ENCODE data around the gene SVIL.
"Not testable (repeated sequence)": the region's sequence is repeated elsewhere in the genome, so short reads cannot be mapped to it uniquely, and the experiment has no call there.

The SVIL gene

GRCh38 chr10:29443745-29444523, 190.8 kb downstream of the SVIL start:
- DNase-seq = no peak

GRCh38 chr10:29440981-29441380, 193.8 kb downstream of the SVIL start:
- DNase-seq = no peak

- DNase-seq = not testable (repeated sequence)
These were observed 195.8 kb downstream of the SVIL start for GRCh38 chr10:29439005-29439404.

- DNase-seq = peak; percentile 1
These were observed 196.5 kb downstream of the SVIL start for GRCh38 chr10:29438271-29438670.

- no peak for DNase-seq
These were observed 196.9 kb downstream of the SVIL start for GRCh38 chr10:29437871-29438270.

- DNase-seq = peak; percentile 3
These were observed 198.8 kb downstream of the SVIL start for GRCh38 chr10:29435809-29436501.

GRCh38 chr10:29434111-29434510, 200.7 kb downstream of the SVIL start:
- no peak for DNase-seq

GRCh38 chr10:29431711-29432110, 203.1 kb downstream of the SVIL start:
- no peak for DNase-seq

- DNase-seq = peak; percentile 10
These were observed 204.7 kb downstream of the SVIL start for GRCh38 chr10:29430101-29430500.

GRCh38 chr10:29428486-29428885, 206.3 kb downstream of the SVIL start:
- no peak for DNase-seq

- DNase-seq = no peak
These were observed 207.1 kb downstream of the SVIL start for GRCh38 chr10:29427667-29428066.

GRCh38 chr10:29426420-29426819, 208.4 kb downstream of the SVIL start:
- no peak for DNase-seq

GRCh38 chr10:29424017-29424416, 210.8 kb downstream of the SVIL start:
- no peak for DNase-seq

GRCh38 chr10:29420744-29421143, 214.0 kb downstream of the SVIL start:
- no peak for DNase-seq

GRCh38 chr10:29417324-29417723, 217.4 kb downstream of the SVIL start:
- DNase-seq = no peak

- no peak for DNase-seq
These were observed 218.9 kb downstream of the SVIL start for GRCh38 chr10:29415876-29416275.

- no peak for DNase-seq
These were observed 220.3 kb downstream of the SVIL start for GRCh38 chr10:29414501-29414900.

GRCh38 chr10:29412485-29412884, 222.3 kb downstream of the SVIL start:
- no peak for DNase-seq

- no peak for DNase-seq
These were observed 223.0 kb downstream of the SVIL start for GRCh38 chr10:29411666-29412315.

GRCh38 chr10:29409241-29410054, 225.3 kb downstream of the SVIL start:
- DNase-seq = peak; percentile 40

- DNase-seq = no peak
These were observed 225.9 kb downstream of the SVIL start for GRCh38 chr10:29408847-29409240.
